Upper lobe of left lung (tissue), 6 donors: Measurements from ENCODE around the gene LILRB3. TPM values are rescaled to one million over a fixed set of nuclear protein-coding genes. Genes with fewer than 3 reads are reported as not detected.
"Not testable (repeated sequence)": the region's sequence is repeated elsewhere in the genome, so short reads cannot be mapped to it uniquely, and the experiment has no call there.

Source experiments
- ATAC-seq, 2 donors: fragments of 200-7000 bp; cut with Tn5 transposase; one replicate each; pipeline ENCODE4 v1.9.1; 2022; ENCODE audit warnings: mild to moderate bottlenecking in 2 of 2, moderate library complexity in 2 of 2; ENCODE audit not compliant: low FRiP score in 2 of 2
- DNase-seq, 2 donors: peaks; one replicate each; pipeline ENCODE4 v3.0.0-alpha.2; 2019 to 2020
- H3K27ac ChIP-seq, 4 donors: fragments of 200-600 bp; sonication (generic); one replicate each; pipeline ENCODE4 v1.5.1; 2016 to 2019
- H3K27me3 ChIP-seq, 4 donors: fragments of 200-600 bp; sonication (generic); one replicate each; pipeline ENCODE4 v1.5.1; 2017 to 2019
- H3K36me3 ChIP-seq, 4 donors: fragments of 200-600 bp; sonication (generic); one replicate each; pipeline ENCODE4 v1.5.1; 2016 to 2019
- H3K4me1 ChIP-seq, 4 donors: fragments of 200-600 bp; sonication (generic); one replicate each; pipeline ENCODE4 v1.5.1; 2018 to 2019
- H3K4me3 ChIP-seq, 4 donors: fragments of 200-600 bp; sonication (generic); one replicate each; pipeline ENCODE4 v1.5.1; 2017 to 2019; ENCODE audit warnings: mild to moderate bottlenecking in 2 of 4, moderate library complexity in 1 of 4
- H3K9me3 ChIP-seq, 4 donors: fragments of 200-600 bp; sonication (generic); one replicate each; pipeline ENCODE4 v1.5.1; 2018 to 2019
- CTCF ChIP-seq, 6 experiments: fragments of 450-650 bp in 4 of 6; fragments of 200-600 bp in 2 of 6; sonication (generic) in 2 of 6; IDR thresholded peaks; one replicate each; pipeline ENCODE4 v1.5.1; 2016 to 2019; ENCODE audit warnings: antibody characterized with exemption in 6 of 6
- EP300 ChIP-seq, 4 donors: sonication (generic); formaldehyde crosslinking; IDR thresholded peaks; one replicate each; pipeline ENCODE4 v1.5.1; 2017; ENCODE audit warnings: antibody characterized with exemption in 4 of 4, control low read depth in 2 of 4
- POLR2A ChIP-seq, 4 donors: fragments of 450-650 bp; IDR thresholded peaks; one replicate each; pipeline ENCODE4 v1.5.1; 2016 to 2017; ENCODE audit warnings: antibody characterized with exemption in 4 of 4, mild to moderate bottlenecking in 2 of 4
- POLR2AphosphoS5 ChIP-seq, 2 donors: sonication (generic); formaldehyde crosslinking; IDR thresholded peaks; one replicate each; pipeline ENCODE4 v1.5.1; 2017; ENCODE audit warnings: antibody characterized with exemption in 2 of 2
- WGBS, 2 donors: methylation state at CpG; one replicate each; pipeline ENCODE4 v1.1.5; 2017 to 2018; 5-methylcytosine and 5-hydroxymethylcytosine counted together
- total RNA-seq, 6 donors: library from RNA; depleted of rRNA in 4 of 6; stranded (reverse); fragments of >200 nt in 4 of 6; gene quantifications; one replicate each; pipeline versions ENCODE4 v1.1.0 to v1.2.1, GENCODE V29; 2016 to 2021
- donor health status: DM: no; HTN: no; CAD: no; lungs with moderate emphysema.
- donor health status: DM: no; HTN: yes; CAD: no; lungs with severe emphysema.

The LILRB3 gene
- total RNA-seq, 6 donors from 2014 or later, result 43.4 to 106 (median 70.7) TPM

GRCh38 chr19:54252243-54252642, 29.4 kb upstream of the LILRB3 start:
- no peak overlapping the region for H3K27ac ChIP-seq
- no peak for TF ChIP-seq POLR2AphosphoS5 (IDR thresholded peaks at IDR 0.05)
- TF ChIP-seq EP300 (IDR thresholded peaks at IDR 0.05), result no peak
- TF ChIP-seq CTCF (IDR thresholded peaks at IDR 0.05), result no peak
- TF ChIP-seq POLR2A (IDR thresholded peaks at IDR 0.05), result no peak
- 74 to 81% methylated on average over 7 to 9 of the region's 9 CpGs for WGBS, 2 donors
- no peaks in the 10 kb centered on the region for H3K9me3 ChIP-seq
- H3K27me3 ChIP-seq, result peaks cover 0 to 4% (median 0%) of the 10 kb centered on the region in 4 donors
- H3K4me3 ChIP-seq, result no peak overlapping the region
- H3K4me1 ChIP-seq, result peaks cover 2 to 10% (median 4%) of the 10 kb centered on the region in 4 donors
- H3K36me3 ChIP-seq, result no peaks in the 10 kb centered on the region
- DNase-seq (no peak), ATAC-seq (no peak)

- Histone ChIP-seq H3K27me3 (no peaks in the 10 kb centered on the region), H3K4me3 (no peak overlapping the region), H3K36me3 (no peaks in the 10 kb centered on the region), H3K9me3 (no peaks in the 10 kb centered on the region), H3K27ac (peak overlapping the region; percentile 53 to 82 (median 78)), H3K4me1 (peaks cover 2 to 8% (median 5%) of the 10 kb centered on the region in 4 donors)
- TF ChIP-seq POLR2AphosphoS5 (IDR thresholded peaks at IDR 0.05) (peak; percentile 24 to 59), EP300 (IDR thresholded peaks at IDR 0.05) (no peak)
- WGBS, 2 donors, result 38 to 57% methylated on average over 7 to 8 of the region's 8 CpGs
- ATAC-seq (peak; percentile 74 to 90), DNase-seq (peak in 1 of 2 donors; percentile 70)
These were observed 25.3 kb upstream of the LILRB3 start for GRCh38 chr19:54248016-54248601.

GRCh38 chr19:54247106-54247930, 24.5 kb upstream of the LILRB3 start:
- 84 to 86% methylated on average over 18 to 20 of the region's 20 CpGs for WGBS, 2 donors
- DNase-seq, result no peak
- H3K4me3 ChIP-seq, result no peak overlapping the region
- TF ChIP-seq CTCF (IDR thresholded peaks at IDR 0.05) (no peak), POLR2A (IDR thresholded peaks at IDR 0.05) (no peak), EP300 (IDR thresholded peaks at IDR 0.05) (no peak), POLR2AphosphoS5 (IDR thresholded peaks at IDR 0.05) (no peak)
- H3K27me3 ChIP-seq, result no peaks in the 10 kb centered on the region
- peak overlapping the region; percentile 51 to 82 (median 78) for H3K27ac ChIP-seq
- no peaks in the 10 kb centered on the region for H3K36me3 ChIP-seq
- peak; percentile 32 to 59 for ATAC-seq
- H3K9me3 ChIP-seq, result no peaks in the 10 kb centered on the region
- peaks cover 2 to 8% (median 5%) of the 10 kb centered on the region in 4 donors for H3K4me1 ChIP-seq

- H3K36me3 ChIP-seq, result no peaks in the 10 kb centered on the region
- H3K4me3 ChIP-seq, result no peak overlapping the region
- peaks cover 2 to 8% (median 5%) of the 10 kb centered on the region in 4 donors for H3K4me1 ChIP-seq
- 76 to 84% methylated on average over 3 of the region's 3 CpGs for WGBS, 2 donors
- no peaks in the 10 kb centered on the region for H3K9me3 ChIP-seq
- no peak overlapping the region for H3K27ac ChIP-seq
- no peak for DNase-seq
- H3K27me3 ChIP-seq, result no peaks in the 10 kb centered on the region
- peak in 1 of 2 donors; percentile 23 for ATAC-seq
- no peak for TF ChIP-seq POLR2AphosphoS5 (IDR thresholded peaks at IDR 0.05)
These were observed 23.1 kb upstream of the LILRB3 start for GRCh38 chr19:54245936-54246335.

- WGBS, 2 donors, result 67% methylated on average over 1 of the region's 8 CpGs; no CpG with 5 or more reads in 1 of the 2 donors
- H3K36me3 ChIP-seq, H3K27ac ChIP-seq, H3K4me1 ChIP-seq, H3K9me3 ChIP-seq, H3K27me3 ChIP-seq, ATAC-seq, DNase-seq, H3K4me3 ChIP-seq: not testable (repeated sequence)
These were observed 21.0 kb upstream of the LILRB3 start for GRCh38 chr19:54243809-54244208.

- not testable (repeated sequence) for H3K9me3 ChIP-seq, H3K4me1 ChIP-seq, H3K36me3 ChIP-seq, H3K27me3 ChIP-seq
- Histone ChIP-seq H3K4me3 (peak within 1 kb of the TSS in 1 of 4 donors; percentile 19), H3K27ac (peak within 1 kb of the TSS in 1 of 4 donors; percentile 67)
- DNase-seq, result peak in 1 of 2 donors; percentile 60
- WGBS, 2 donors, result 51% methylated on average over 6 of the region's 6 CpGs; no CpG with 5 or more reads in 1 of the 2 donors
- ATAC-seq, result peak; percentile 52 to 86
These were observed 19.8 kb upstream of the LILRB3 start, which contains the start of gene LILRA6 for GRCh38 chr19:54242646-54243045. LILRA6 (minus strand) TSS chr19:54242790.

GRCh38 chr19:54242234-54242633, 19.4 kb upstream of the LILRB3 start:
- not testable (repeated sequence) for H3K36me3 ChIP-seq, DNase-seq, H3K27me3 ChIP-seq, ATAC-seq, H3K4me1 ChIP-seq, H3K9me3 ChIP-seq
- Histone ChIP-seq H3K4me3 (peak overlapping the region in 1 of 4 donors; percentile 19), H3K27ac (peak overlapping the region in 1 of 4 donors; percentile 67)
- 52% methylated on average over 2 of the region's 4 CpGs; no CpG with 5 or more reads in 1 of the 2 donors for WGBS, 2 donors

GRCh38 chr19:54240372-54241336, 17.8 kb upstream of the LILRB3 start:
- peak overlapping the region in 1 of 4 donors; percentile 43 for H3K27ac ChIP-seq
- H3K4me3 ChIP-seq, H3K9me3 ChIP-seq, H3K27me3 ChIP-seq, H3K4me1 ChIP-seq, H3K36me3 ChIP-seq, ATAC-seq, DNase-seq: not testable (repeated sequence)
- WGBS, 2 donors, result 73 to 74% methylated on average over 12 of the region's 22 CpGs
